Epithelial cell of esophagus (primary cell): ENCODE results near the gene VASH1.

Experiments
- DNase-seq: peaks from one replicate; pipeline ENCODE4 v3.0.0; 2010; ENCODE audit warnings: low read depth
- H3K4me3 ChIP-seq: 2 replicates; pipeline ENCODE4 v1.5.1; 2011; ENCODE audit warnings: mild to moderate bottlenecking, low read length, control low read depth
- CTCF ChIP-seq: IDR thresholded peaks from 2 replicates; pipeline ENCODE4 v1.5.1; 2011; ENCODE audit warnings: low read depth, mild to moderate bottlenecking, low read length, control low read depth, inconsistent platforms; ENCODE audit not compliant: insufficient read depth; ENCODE audit errors: missing control alignments

Gene VASH1

GRCh38 chr14:76780875-76781647 is 19.8 kb downstream of the VASH1 start:
- no peak for TF ChIP-seq CTCF
- H3K4me3 ChIP-seq: no peak overlapping the region
- DNase-seq: no peak

- no peak for TF ChIP-seq CTCF
- DNase-seq: peak; percentile 16
- H3K4me3 ChIP-seq: no peak overlapping the region
Observed at GRCh38 chr14:76781648-76782051, 20.4 kb downstream of the VASH1 start.

GRCh38 chr14:76782115-76782884 is 21.0 kb downstream of the VASH1 start:
- TF ChIP-seq CTCF: no peak
- no peak overlapping the region for H3K4me3 ChIP-seq
- no peak for DNase-seq

GRCh38 chr14:76782885-76783566 is 21.8 kb downstream of the VASH1 start:
- no peak overlapping the region for H3K4me3 ChIP-seq
- DNase-seq: no peak
- no peak for TF ChIP-seq CTCF

GRCh38 chr14:76784266-76784874 is 23.1 kb downstream of the VASH1 start:
- no peak for TF ChIP-seq CTCF
- no peak for DNase-seq
- H3K4me3 ChIP-seq: no peak overlapping the region

- H3K4me3 ChIP-seq: no peak overlapping the region
- peak; percentile 58 for TF ChIP-seq CTCF
- DNase-seq: peak; percentile 68
Observed at GRCh38 chr14:76784881-76785280, 23.6 kb downstream of the VASH1 start.
